Measurements from ENCODE around the gene REN. TPM values are rescaled to one million over a fixed set of nuclear protein-coding genes. Genes with fewer than 3 reads are reported as not detected.

Gene REN
- total and polyA plus RNA-seq, 2 of the 13 experiments (the other 11 are each of a cell fraction or from before 2014, with no cell fraction given): not detected

DNA sequence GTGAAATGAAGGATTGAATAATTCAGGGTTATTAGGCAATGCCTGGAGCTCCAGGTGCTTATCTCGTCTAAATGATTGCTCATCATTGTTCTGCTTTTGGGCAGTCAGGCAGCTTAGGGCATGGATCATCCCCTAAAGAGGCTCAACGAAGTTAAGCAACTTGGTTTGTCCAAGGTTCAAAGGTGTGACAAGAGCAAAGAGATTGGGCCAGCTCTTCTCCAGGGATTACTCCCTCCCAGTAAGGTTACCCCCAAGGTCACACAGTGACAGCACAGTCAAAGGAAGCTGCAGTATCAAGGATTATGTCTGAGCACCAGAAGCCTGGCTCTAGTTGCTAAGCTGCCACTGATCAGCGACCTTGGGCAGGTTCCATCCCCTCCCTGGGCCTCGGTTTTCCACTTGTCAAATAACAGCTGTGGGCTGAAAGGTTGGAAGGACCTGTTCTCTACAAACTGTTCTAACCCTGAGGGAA lies 21.1 kb downstream of the REN start (continued):
- TF ChIP-seq ZNF431 (CRISPR knock-in tag; IDR thresholded peaks at IDR 0.05; ENCODE audit: borderline replicate concordance, low read depth) (peak; percentile 47; the same call in 1 of the 2 replicates), ZZZ3 (CRISPR knock-in tag; IDR thresholded peaks at IDR 0.05; ENCODE audit: borderline replicate concordance) (no peak), ZBTB49 (CRISPR knock-in tag; IDR thresholded peaks at IDR 0.05; ENCODE audit: borderline replicate concordance) (no peak), SNAPC5 (CRISPR knock-in tag; IDR thresholded peaks at IDR 0.05; ENCODE audit: borderline replicate concordance) (no peak), CCDC6 (CRISPR knock-in tag; IDR thresholded peaks at IDR 0.05) (peak; percentile 61; the same call in 1 of the 2 replicates), ZNF263 (CRISPR knock-in tag; IDR thresholded peaks at IDR 0.05) (peak; percentile 72), PHF8 (CRISPR knock-in tag; IDR thresholded peaks at IDR 0.05) (no peak; the same call in 1 of the 2 replicates), SRSF4 (IDR thresholded peaks at IDR 0.05; ENCODE audit: low read depth, low read length, poor library complexity, severe bottlenecking) (no peak), HOXA9 (CRISPR knock-in tag; IDR thresholded peaks at IDR 0.05; ENCODE audit: borderline replicate concordance) (no peak), MIER3 (CRISPR knock-in tag; IDR thresholded peaks at IDR 0.05; ENCODE audit: borderline replicate concordance) (0 out of 2 replicates have a peak, but pooled peaks have one; percentile 82), ZFP62 (CRISPR knock-in tag; IDR thresholded peaks at IDR 0.05) (no peak), BHLHE40 (IDR thresholded peaks at IDR 0.05; ENCODE audit: low read length) (no peak), KLF16 (CRISPR knock-in tag; IDR thresholded peaks at IDR 0.05) (peak in 1 of 2 experiments; percentile 88; a peak in 2 of 4 replicates), ATAD3A (CRISPR knock-in tag; IDR thresholded peaks at IDR 0.05) (no peak), NFYC (CRISPR knock-in tag; IDR thresholded peaks at IDR 0.05) (peak; percentile 63), HES4 (CRISPR knock-in tag; IDR thresholded peaks at IDR 0.05; ENCODE audit: borderline replicate concordance) (no peak), ZNF674 (CRISPR knock-in tag; IDR thresholded peaks at IDR 0.05; ENCODE audit: low read depth) (no peak), ZMYM3 (CRISPR knock-in tag; IDR thresholded peaks at IDR 0.05) (peak; percentile 42; the same call in 1 of the 2 replicates), ZNF343 (CRISPR knock-in tag; IDR thresholded peaks at IDR 0.05) (no peak), CHCHD3 (CRISPR knock-in tag; IDR thresholded peaks at IDR 0.05) (no peak), CENPX (CRISPR knock-in tag; IDR thresholded peaks at IDR 0.05) (no peak), ZNF235 (CRISPR knock-in tag; IDR thresholded peaks at IDR 0.05; ENCODE audit: borderline replicate concordance) (no peak; the same call in 1 of the 2 replicates), ZNF577 (CRISPR knock-in tag; IDR thresholded peaks at IDR 0.05; ENCODE audit: borderline replicate concordance, low read depth) (no peak)
- TF ChIP-seq, protein P1, sequence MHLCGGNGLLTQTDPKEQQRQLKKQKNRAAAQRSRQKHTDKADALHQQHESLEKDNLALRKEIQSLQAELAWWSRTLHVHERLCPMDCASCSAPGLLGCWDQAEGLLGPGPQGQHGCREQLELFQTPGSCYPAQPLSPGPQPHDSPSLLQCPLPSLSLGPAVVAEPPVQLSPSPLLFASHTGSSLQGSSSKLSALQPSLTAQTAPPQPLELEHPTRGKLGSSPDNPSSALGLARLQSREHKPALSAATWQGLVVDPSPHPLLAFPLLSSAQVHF (CRISPR knock-in tag; IDR thresholded peaks at IDR 0.05): no peak
- TF ChIP-seq, protein P2, sequence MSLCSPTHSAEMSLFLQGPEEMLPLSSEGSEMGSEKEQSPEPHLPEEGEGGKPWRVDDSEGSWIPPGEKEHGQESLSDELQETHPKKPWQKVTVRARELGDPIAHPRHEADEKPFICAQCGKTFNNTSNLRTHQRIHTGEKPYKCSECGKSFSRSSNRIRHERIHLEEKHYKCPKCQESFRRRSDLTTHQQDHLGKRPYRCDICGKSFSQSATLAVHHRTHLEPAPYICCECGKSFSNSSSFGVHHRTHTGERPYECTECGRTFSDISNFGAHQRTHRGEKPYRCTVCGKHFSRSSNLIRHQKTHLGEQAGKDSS (CRISPR knock-in tag; IDR thresholded peaks at IDR 0.05; ENCODE audit: borderline replicate concordance, low read depth): no peak
- TF ChIP-seq, protein P3, sequence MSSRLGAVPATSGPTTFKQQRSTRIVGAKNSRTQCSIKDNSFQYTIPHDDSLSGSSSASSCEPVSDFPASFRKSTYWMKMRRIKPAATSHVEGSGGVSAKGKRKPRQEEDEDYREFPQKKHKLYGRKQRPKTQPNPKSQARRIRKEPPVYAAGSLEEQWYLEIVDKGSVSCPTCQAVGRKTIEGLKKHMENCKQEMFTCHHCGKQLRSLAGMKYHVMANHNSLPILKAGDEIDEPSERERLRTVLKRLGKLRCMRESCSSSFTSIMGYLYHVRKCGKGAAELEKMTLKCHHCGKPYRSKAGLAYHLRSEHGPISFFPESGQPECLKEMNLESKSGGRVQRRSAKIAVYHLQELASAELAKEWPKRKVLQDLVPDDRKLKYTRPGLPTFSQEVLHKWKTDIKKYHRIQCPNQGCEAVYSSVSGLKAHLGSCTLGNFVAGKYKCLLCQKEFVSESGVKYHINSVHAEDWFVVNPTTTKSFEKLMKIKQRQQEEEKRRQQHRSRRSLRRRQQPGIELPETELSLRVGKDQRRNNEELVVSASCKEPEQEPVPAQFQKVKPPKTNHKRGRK (CRISPR knock-in tag; IDR thresholded peaks at IDR 0.05): no peak

Data from HepG2 (cell line).